Neural progenitor cell (in vitro differentiated cells): ENCODE data around the gene TRAPPC1. TPM values are rescaled to one million over a fixed set of nuclear protein-coding genes. Genes with fewer than 3 reads are reported as not detected.

ENCODE experiments used
- DNase-seq: peaks from one replicate; pipeline ENCODE4 v3.0.0-alpha.2; 2016; ENCODE audit warnings: low spot score
- H2AFZ ChIP-seq: fragments of 200-600 bp; sonication (generic); replicated peaks from 2 replicates; pipeline ENCODE4 v1.6.1; 2016; ENCODE audit warnings: antibody characterized with exemption
- H3F3A ChIP-seq: fragments of 200-600 bp; sonication (generic); 2 replicates; pipeline ENCODE4 v1.6.1; 2016; ENCODE audit warnings: antibody characterized with exemption, low read depth
- H3K27ac ChIP-seq: fragments of 200-600 bp; sonication (generic); 2 replicates; pipeline ENCODE4 v1.5.1; 2016; ENCODE audit warnings: mild to moderate bottlenecking
- H3K27me3 ChIP-seq: fragments of 200-600 bp; sonication (generic); 2 replicates; pipeline ENCODE4 v1.6.1; 2016; ENCODE audit warnings: mild to moderate bottlenecking, moderate library complexity
- H3K36me3 ChIP-seq: fragments of 200-600 bp; sonication (generic); 2 replicates; pipeline ENCODE4 v1.5.1; 2016
- H3K4me1 ChIP-seq: fragments of 200-600 bp; sonication (generic); 2 replicates; pipeline ENCODE4 v1.6.1; 2016; ENCODE audit warnings: mixed run types
- H3K4me2 ChIP-seq: fragments of 200-600 bp; sonication (generic); 2 replicates; pipeline ENCODE4 v1.6.1; 2016
- H3K4me3 ChIP-seq: fragments of 200-600 bp; sonication (generic); 2 replicates; pipeline ENCODE4 v1.5.1; 2016
- H3K79me2 ChIP-seq: fragments of 200-600 bp; sonication (generic); 2 replicates; pipeline ENCODE4 v1.6.1; 2016; ENCODE audit warnings: low read depth
- H3K9ac ChIP-seq: fragments of 200-600 bp; sonication (generic); 2 replicates; pipeline ENCODE4 v1.6.1; 2016
- H3K9me3 ChIP-seq: fragments of 200-600 bp; sonication (generic); 2 replicates; pipeline ENCODE4 v1.5.1; 2016; ENCODE audit warnings: low read depth
- H4K20me1 ChIP-seq: fragments of 200-600 bp; sonication (generic); 2 replicates; pipeline ENCODE4 v1.6.1; 2016; ENCODE audit warnings: low read depth
- H3K27ac Mint-ChIP-seq: 3 replicates; pipeline ENCODE4 v1.8.0; 2021; ENCODE audit warnings: mixed read lengths
- H3K27me3 Mint-ChIP-seq: 2 replicates; pipeline ENCODE4 v1.8.0; 2022; ENCODE audit warnings: low read depth, mild to moderate bottlenecking, inconsistent platforms, moderate library complexity, mixed read lengths; ENCODE audit not compliant: insufficient read depth
- H3K36me3 Mint-ChIP-seq: 3 replicates; pipeline ENCODE4 v1.8.0; 2021; ENCODE audit warnings: mixed read lengths
- H3K4me1 Mint-ChIP-seq: 3 replicates; pipeline ENCODE4 v1.8.0; 2021; ENCODE audit warnings: mixed read lengths
- H3K4me3 Mint-ChIP-seq: 3 replicates; pipeline ENCODE4 v1.8.0; 2021; ENCODE audit warnings: mild to moderate bottlenecking, moderate library complexity, mixed read lengths
- H3K9me3 Mint-ChIP-seq: 3 replicates; pipeline ENCODE4 v1.8.0; 2020; ENCODE audit warnings: mixed read lengths
- CTCF ChIP-seq: fragments of 200-600 bp; sonication (generic); IDR thresholded peaks from 2 replicates; pipeline ENCODE4 v1.5.1; 2017; ENCODE audit warnings: antibody characterized with exemption, mild to moderate bottlenecking
- EZH2 ChIP-seq: fragments of 200-600 bp; sonication (generic); IDR thresholded peaks from 2 replicates; pipeline ENCODE4 v1.6.1; 2017; ENCODE audit warnings: antibody characterized with exemption, mild to moderate bottlenecking, moderate library complexity
- EZH2phosphoT487 ChIP-seq: fragments of 200-600 bp; sonication (generic); IDR thresholded peaks from 2 replicates; pipeline ENCODE4 v1.6.1; 2017; ENCODE audit warnings: antibody characterized with exemption
- total RNA-seq: library from RNA; depleted of rRNA; stranded (reverse); fragments of >200 nt; gene quantifications from 2 replicates; pipeline ENCODE4 v1.2.3, GENCODE V29; 2015; ENCODE audit warnings: low replicate concordance

Gene TRAPPC1
- total RNA-seq, 1 donor from 2014 or later: 9.8 TPM

GRCh38 chr17:7893187-7893880 lies 38.4 kb downstream of the TRAPPC1 start:
- Mint-ChIP-seq H3K9me3 (no peaks in the 10 kb centered on the region), H3K4me1 (no peaks in the 10 kb centered on the region), H3K27ac (no peak overlapping the region), H3K4me3 (no peak overlapping the region), H3K36me3 (peaks cover 35% of the 10 kb centered on the region), H3K27me3 (peaks cover 6% of the 10 kb centered on the region)
- Histone ChIP-seq H3K27ac (no peak overlapping the region), H3K36me3 (no peaks in the 10 kb centered on the region), H3K4me1 (peaks cover 18% of the 10 kb centered on the region), H3F3A (peaks cover 15% of the 10 kb centered on the region), H3K27me3 (no peaks in the 10 kb centered on the region), H2AFZ (no peak overlapping the region), H3K4me3 (no peak overlapping the region), H3K79me2 (no peaks in the 10 kb centered on the region), H3K4me2 (no peak overlapping the region), H3K9ac (no peak overlapping the region), H3K9me3 (no peaks in the 10 kb centered on the region), H4K20me1 (peaks cover 7% of the 10 kb centered on the region)
- TF ChIP-seq EZH2 (no peak), CTCF (no peak), EZH2phosphoT487 (no peak)
- DNase-seq: no peak

- peak; percentile 88 for DNase-seq
- H3K27me3 ChIP-seq: peaks cover 12% of the 10 kb centered on the region
- no peak overlapping the region for H3K9ac ChIP-seq
- no peaks in the 10 kb centered on the region for H3K9me3 Mint-ChIP-seq
- no peak overlapping the region for H2AFZ ChIP-seq
- H3K4me1 Mint-ChIP-seq: no peaks in the 10 kb centered on the region
- peaks cover 6% of the 10 kb centered on the region for H3K27me3 Mint-ChIP-seq
- no peak overlapping the region for H3K4me3 ChIP-seq
- H3K4me3 Mint-ChIP-seq: no peak overlapping the region
- H3K36me3 ChIP-seq: no peaks in the 10 kb centered on the region
- H3K4me2 ChIP-seq: peak overlapping the region; percentile 95
- H3K27ac ChIP-seq: no peak overlapping the region
- H3K79me2 ChIP-seq: no peaks in the 10 kb centered on the region
- peaks cover 43% of the 10 kb centered on the region for H3F3A ChIP-seq
- peaks cover 40% of the 10 kb centered on the region for H3K4me1 ChIP-seq
- H3K27ac Mint-ChIP-seq: peak overlapping the region; percentile 79
- H3K36me3 Mint-ChIP-seq: peaks cover 12% of the 10 kb centered on the region
- H4K20me1 ChIP-seq: peaks cover 12% of the 10 kb centered on the region
- H3K9me3 ChIP-seq: no peaks in the 10 kb centered on the region
- no peak for TF ChIP-seq EZH2
- TF ChIP-seq CTCF: peak; percentile 46
Observed at GRCh38 chr17:7889166-7889955, 42.4 kb downstream of the TRAPPC1 start.

- H3K4me1 ChIP-seq: peaks cover 50% of the 10 kb centered on the region
- TF ChIP-seq CTCF: no peak
- TF ChIP-seq EZH2phosphoT487: no peak
- TF ChIP-seq EZH2: no peak
- Mint-ChIP-seq H3K27me3 (peaks cover 6% of the 10 kb centered on the region), H3K9me3 (no peaks in the 10 kb centered on the region), H3K4me3 (no peak within 1 kb of the TSS), H3K36me3 (peaks cover 10% of the 10 kb centered on the region), H3K27ac (peak within 1 kb of the TSS; percentile 79), H3K4me1 (peaks cover 2% of the 10 kb centered on the region)
- peaks cover 52% of the 10 kb centered on the region for H3F3A ChIP-seq
- H4K20me1 ChIP-seq: peaks cover 12% of the 10 kb centered on the region
- H3K27me3 ChIP-seq: peaks cover 12% of the 10 kb centered on the region
- H3K9ac ChIP-seq: no peak within 1 kb of the TSS
- no peaks in the 10 kb centered on the region for H3K36me3 ChIP-seq
- H3K27ac ChIP-seq: no peak within 1 kb of the TSS
- no peaks in the 10 kb centered on the region for H3K9me3 ChIP-seq
- H3K4me2 ChIP-seq: peak within 1 kb of the TSS; percentile 95
- H2AFZ ChIP-seq: no peak within 1 kb of the TSS
- peak within 1 kb of the TSS; percentile 88 for H3K4me3 ChIP-seq
- H3K79me2 ChIP-seq: no peaks in the 10 kb centered on the region
- DNase-seq: peak; percentile 31
Observed at GRCh38 chr17:7888184-7888920, 43.4 kb downstream of the TRAPPC1 start, which contains the start of gene CHD3. Gene CHD3, plus strand, starts transcription at chr17:7888789. Its CDS starts 212 bp downstream, at chr17:7889001.
